Panc1 (cell line): ENCODE results near the gene MYOZ2. TPM values are rescaled to one million over a fixed set of nuclear protein-coding genes. Genes with fewer than 3 reads are reported as not detected.

Experiments
- ATAC-seq: fragments of 200-7000 bp; cut with Tn5 transposase; 2 replicates; pipeline ENCODE4 v1.9.1; 2020; ENCODE audit warnings: mild to moderate bottlenecking, moderate library complexity
- BruUV-seq: library from RNA; stranded (reverse); fragments of 400-500 nt; replicated peaks from 2 replicates; lab custom pipeline; 2021; lab: Mats Ljungman, UMichigan
- CTCF ChIA-PET: fragments of 300-600 bp; sonication (Branson Sonifier 250); formaldehyde crosslinking; loops from one replicate; lab custom pipeline; 2022; ENCODE audit warnings: antibody characterized with exemption; lab: Charles Lee
- POLR2A ChIA-PET: fragments of 300-600 bp; sonication (Branson Sonifier 250); formaldehyde crosslinking; loops from one replicate; lab custom pipeline; 2022; ENCODE audit warnings: antibody characterized with exemption; lab: Charles Lee
- DNase-seq: peaks from one replicate; pipeline ENCODE4 v3.0.0-alpha.2; 2010; ENCODE audit warnings: low read depth, low spot score
- H3K27ac ChIP-seq: 2 replicates; pipeline ENCODE4 v1.5.1; 2011; ENCODE audit warnings: mild to moderate bottlenecking, low read length, inconsistent platforms
- H3K27me3 ChIP-seq: fragments of 200-500 bp; sonication (Bioruptor generic); 2 replicates; pipeline ENCODE4 v1.6.0; 2014; ENCODE audit warnings: low read length, inconsistent platforms; ENCODE audit not compliant: control insufficient read depth, insufficient read depth
- H3K36me3 ChIP-seq: fragments of 200-500 bp; sonication (Bioruptor generic); 2 replicates; pipeline ENCODE4 v1.5.1; 2014; ENCODE audit warnings: inconsistent platforms, mild to moderate bottlenecking, low read length, moderate library complexity; ENCODE audit not compliant: control insufficient read depth, insufficient read depth
- H3K4me1 ChIP-seq: 2 replicates; pipeline ENCODE4 v1.5.1; 2011; ENCODE audit warnings: inconsistent platforms, mild to moderate bottlenecking, low read length, moderate library complexity; ENCODE audit not compliant: control insufficient read depth, insufficient read depth
- H3K4me3 ChIP-seq, 2 experiments: 2 replicates each; pipeline ENCODE4 v1.5.1; 2011 to 2012; ENCODE audit warnings: low read depth in 2 of 2, low read length in 2 of 2, mild to moderate bottlenecking in 2 of 2, inconsistent platforms in 1 of 2, moderate library complexity in 1 of 2
- H3K9me3 ChIP-seq: fragments of 200-500 bp; sonication (Bioruptor generic); 2 replicates; pipeline ENCODE4 v1.5.1; 2014; ENCODE audit warnings: low read depth, mild to moderate bottlenecking, inconsistent platforms, low read length, moderate library complexity; ENCODE audit not compliant: control insufficient read depth, insufficient read depth
- CTCF ChIP-seq: fragments of 450-650 bp; IDR thresholded peaks from 2 replicates; pipeline ENCODE4 v1.5.1; 2017; ENCODE audit warnings: mild to moderate bottlenecking
- POLR2AphosphoS5 ChIP-seq: IDR thresholded peaks from 2 replicates; pipeline ENCODE4 v1.6.1; 2012; ENCODE audit warnings: mild to moderate bottlenecking, low read depth, low read length, moderate library complexity
- REST ChIP-seq, 2 experiments: IDR thresholded peaks; 2 replicates each; pipeline ENCODE4 v1.6.1; 2011 to 2012; ENCODE audit warnings: low read depth in 2 of 2, control low read depth in 1 of 2, low read length in 1 of 2, mild to moderate bottlenecking in 1 of 2, moderate library complexity in 1 of 2; ENCODE audit not compliant: insufficient read depth in 1 of 2
- SIN3A ChIP-seq: IDR thresholded peaks from 2 replicates; pipeline ENCODE4 v1.6.1; 2012; ENCODE audit warnings: low read depth, mild to moderate bottlenecking, low read length, moderate library complexity, borderline replicate concordance; ENCODE audit not compliant: insufficient read depth
- TCF7L2 ChIP-seq: IDR thresholded peaks from 2 replicates; pipeline ENCODE4 v1.6.1; 2011; ENCODE audit warnings: mild to moderate bottlenecking, low read depth, low read length, inconsistent platforms
- in situ Hi-C: cut with HindIII; loops from 2 replicates; pipeline ENCODE4 v1.10.0; 2016; ENCODE audit warnings: low sequenced_read_pairs, low pct_unique_long_range_greater_than_20kb
- intact Hi-C: fragments of 100-400 bp; cut with micrococcal nuclease; formaldehyde crosslinking; loops from one replicate; pipeline ENCODE4 v1.10.0; 2022; ENCODE audit not compliant: unreplicated experiment
- total RNA-seq: library from RNA; stranded (reverse); gene quantifications from one replicate; pipeline ENCODE4 v1.2.1, GENCODE V29; 2021; ENCODE audit not compliant: unreplicated experiment

MYOZ2 gene
- total RNA-seq, 1 experiment from 2014 or later, result not detected

- Histone ChIP-seq H3K4me3 (no peak overlapping the region), H3K9me3 (no peaks in the 10 kb centered on the region), H3K27ac (no peak overlapping the region), H3K4me1 (no peaks in the 10 kb centered on the region), H3K27me3 (no peaks in the 10 kb centered on the region), H3K36me3 (no peaks in the 10 kb centered on the region)
- no peak for TF ChIP-seq REST (IDR thresholded peaks at IDR 0.05; ENCODE audit: insufficient read depth in 1 of 2, low read depth in 2 of 2, low read length in 1 of 2)
- TF ChIP-seq SIN3A, result no peak
- TF ChIP-seq POLR2AphosphoS5, result no peak
- no peak for TF ChIP-seq TCF7L2
- TF ChIP-seq CTCF, result no peak
- intact Hi-C loops (no loop called here), in situ Hi-C loops (no loop called here)
- ChIA-PET POLR2A (interaction anchor here (0.7 kb wide), 1 partner anchor 19 kb away, joined by 3 read pairs; no protein-coding TSS in a partner anchor), CTCF (interaction anchor here (0.9 kb wide), 1 partner anchor 238 kb away, joined by 4 read pairs; no protein-coding TSS in a partner anchor)
- no TSS peak for BruUV-seq
- DNase-seq (peak; percentile 71), ATAC-seq (peak; percentile 70)
These were observed 32.4 kb upstream of the MYOZ2 start for GRCh38 chr4:119103263-119103662.

GRCh38 chr4:119104644-119105273, 30.9 kb upstream of the MYOZ2 start:
- Histone ChIP-seq H3K4me1 (no peaks in the 10 kb centered on the region), H3K4me3 (no peak overlapping the region), H3K27ac (no peak overlapping the region), H3K27me3 (no peaks in the 10 kb centered on the region), H3K36me3 (no peaks in the 10 kb centered on the region), H3K9me3 (no peaks in the 10 kb centered on the region)
- intact Hi-C loops, result no loop called here
- ChIA-PET POLR2A (no interaction called here), CTCF (no interaction called here)
- in situ Hi-C loops, result no loop called here
- DNase-seq (no peak), ATAC-seq (no peak)
- BruUV-seq, result no TSS peak
- no peak for TF ChIP-seq CTCF
- TF ChIP-seq TCF7L2, result no peak
- TF ChIP-seq REST (IDR thresholded peaks at IDR 0.05; ENCODE audit: insufficient read depth in 1 of 2, low read depth in 2 of 2, low read length in 1 of 2), result no peak
- TF ChIP-seq SIN3A, result no peak
- no peak for TF ChIP-seq POLR2AphosphoS5
